Hepatocyte (in vitro differentiated cells): ENCODE results near the gene MTG2. TPM values are rescaled to one million over a fixed set of nuclear protein-coding genes. Genes with fewer than 3 reads are reported as not detected.

Experiments used
- DNase-seq: peaks from one replicate; pipeline ENCODE4 v3.0.0-alpha.2; 2016; ENCODE audit warnings: low spot score
- H2AFZ ChIP-seq: fragments of 200-600 bp; sonication (generic); 2 replicates; pipeline ENCODE4 v1.6.0; 2016; ENCODE audit warnings: antibody characterized with exemption, mild to moderate bottlenecking
- H3K27ac ChIP-seq: fragments of 200-600 bp; sonication (generic); 2 replicates; pipeline ENCODE4 v1.5.1; 2016; ENCODE audit warnings: mild to moderate bottlenecking
- H3K27me3 ChIP-seq: fragments of 200-600 bp; sonication (generic); 2 replicates; pipeline ENCODE4 v1.6.1; 2016
- H3K36me3 ChIP-seq: fragments of 200-600 bp; sonication (generic); replicated peaks from 2 replicates; pipeline ENCODE4 v1.5.1; 2016; ENCODE audit warnings: low read depth; ENCODE audit not compliant: insufficient read depth
- H3K4me1 ChIP-seq: fragments of 200-600 bp; sonication (generic); 2 replicates; pipeline ENCODE4 v1.5.1; 2016; ENCODE audit warnings: mild to moderate bottlenecking, moderate library complexity; ENCODE audit not compliant: insufficient read depth
- H3K4me2 ChIP-seq: fragments of 200-600 bp; sonication (generic); 2 replicates; pipeline ENCODE4 v1.6.0; 2016
- H3K4me3 ChIP-seq: fragments of 200-600 bp; sonication (generic); 2 replicates; pipeline ENCODE4 v1.5.1; 2016; ENCODE audit warnings: mild to moderate bottlenecking
- H3K79me2 ChIP-seq: fragments of 200-600 bp; sonication (generic); 2 replicates; pipeline ENCODE4 v1.6.0; 2017; ENCODE audit warnings: mild to moderate bottlenecking
- H3K9me2 ChIP-seq: fragments of 200-600 bp; sonication (generic); replicated peaks from 2 replicates; pipeline ENCODE4 v1.6.0; 2017; ENCODE audit warnings: mild to moderate bottlenecking; ENCODE audit not compliant: insufficient read depth
- H3K9me3 ChIP-seq: fragments of 200-600 bp; sonication (generic); 2 replicates; pipeline ENCODE4 v1.5.1; 2016; ENCODE audit warnings: low read depth, mild to moderate bottlenecking
- H4K20me1 ChIP-seq: fragments of 200-600 bp; sonication (generic); 2 replicates; pipeline ENCODE4 v1.6.0; 2016; ENCODE audit warnings: mild to moderate bottlenecking; ENCODE audit not compliant: insufficient read depth, poor library complexity, severe bottlenecking
- CTCF ChIP-seq: fragments of 200-600 bp; sonication (generic); IDR thresholded peaks from 2 replicates; pipeline ENCODE4 v1.5.1; 2016; ENCODE audit warnings: antibody characterized with exemption, mild to moderate bottlenecking; ENCODE audit not compliant: poor library complexity
- EZH2 ChIP-seq: fragments of 200-600 bp; sonication (generic); IDR thresholded peaks from 2 replicates; pipeline ENCODE4 v1.6.1; 2016; ENCODE audit warnings: antibody characterized with exemption, mild to moderate bottlenecking, borderline replicate concordance
- EZH2phosphoT487 ChIP-seq: fragments of 200-600 bp; sonication (generic); IDR thresholded peaks from one replicate; pipeline ENCODE4 v1.6.1; 2018; ENCODE audit warnings: antibody characterized with exemption, mild to moderate bottlenecking, low read depth, moderate library complexity; ENCODE audit not compliant: unreplicated experiment, severe bottlenecking
- WGBS: methylation state at CpG from one replicate; pipeline ENCODE4 v1.1.6; 2016; ENCODE audit warnings: low lambda C conversion rate; ENCODE audit errors: missing lambda C conversion rate; 5-methylcytosine and 5-hydroxymethylcytosine counted together
- polyA plus RNA-seq: library from polyadenylated mRNA; unstranded; fragments of >200 nt; fragmentation: Nextera tagmentation; extraction: Ambion mirVana; gene quantifications from 2 replicates; pipeline ENCODE4 v1.2.1, GENCODE V29; 2016
- total RNA-seq: library from RNA; depleted of rRNA; stranded (reverse); fragments of >200 nt; gene quantifications from 2 replicates; pipeline ENCODE4 v1.2.3, GENCODE V29; 2014

MTG2 gene
- total and polyA plus RNA-seq, 2 experiments from 2014 or later, result 18.4 to 26.7 TPM

- Histone ChIP-seq H3K27ac (no peak overlapping the region), H3K4me1 (no peaks in the 10 kb centered on the region), H3K36me3 (no peaks in the 10 kb centered on the region), H3K9me2 (no peaks in the 10 kb centered on the region), H3K27me3 (no peaks in the 10 kb centered on the region), H3K4me2 (no peak overlapping the region), H3K9me3 (no peaks in the 10 kb centered on the region), H3K4me3 (no peak overlapping the region), H3K79me2 (peaks cover under 1% of the 10 kb centered on the region), H4K20me1 (no peaks in the 10 kb centered on the region), H2AFZ (no peak overlapping the region)
- WGBS, result 95% methylated on average over 10 of the region's 10 CpGs
- DNase-seq, result no peak
- no peak for TF ChIP-seq CTCF
- no peak for TF ChIP-seq EZH2phosphoT487
- TF ChIP-seq EZH2, result no peak
These were observed 13.5 kb downstream of the MTG2 start for GRCh38 chr20:62196286-62196685.

GRCh38 chr20:62197311-62197710 is 14.5 kb downstream of the MTG2 start:
- no peaks in the 10 kb centered on the region for H4K20me1 ChIP-seq
- H3K79me2 ChIP-seq, result no peaks in the 10 kb centered on the region
- H3K27ac ChIP-seq, result no peak overlapping the region
- no peak overlapping the region for H3K4me3 ChIP-seq
- no peaks in the 10 kb centered on the region for H3K36me3 ChIP-seq
- WGBS, result 87% methylated on average over 9 of the region's 9 CpGs
- no peak overlapping the region for H3K4me2 ChIP-seq
- no peak for TF ChIP-seq EZH2
- TF ChIP-seq CTCF, result no peak
- no peak for TF ChIP-seq EZH2phosphoT487
- H3K4me1 ChIP-seq, result no peaks in the 10 kb centered on the region
- no peak overlapping the region for H2AFZ ChIP-seq
- no peaks in the 10 kb centered on the region for H3K27me3 ChIP-seq
- H3K9me2 ChIP-seq, result no peaks in the 10 kb centered on the region
- no peaks in the 10 kb centered on the region for H3K9me3 ChIP-seq
- no peak for DNase-seq

GRCh38 chr20:62197801-62198200 is 15.0 kb downstream of the MTG2 start:
- Histone ChIP-seq H3K4me3 (no peak overlapping the region), H2AFZ (no peak overlapping the region), H3K36me3 (no peaks in the 10 kb centered on the region), H3K27me3 (no peaks in the 10 kb centered on the region), H3K4me2 (no peak overlapping the region), H3K9me3 (no peaks in the 10 kb centered on the region), H3K79me2 (no peaks in the 10 kb centered on the region), H3K9me2 (no peaks in the 10 kb centered on the region), H3K4me1 (no peaks in the 10 kb centered on the region), H3K27ac (no peak overlapping the region), H4K20me1 (no peaks in the 10 kb centered on the region)
- 97% methylated on average over 18 of the region's 18 CpGs for WGBS
- no peak for DNase-seq
- TF ChIP-seq EZH2 (no peak), CTCF (no peak), EZH2phosphoT487 (no peak)

- Histone ChIP-seq H4K20me1 (no peaks in the 10 kb centered on the region), H3K79me2 (no peaks in the 10 kb centered on the region), H3K9me2 (no peaks in the 10 kb centered on the region), H3K4me1 (no peaks in the 10 kb centered on the region), H3K27ac (no peak overlapping the region), H3K36me3 (no peaks in the 10 kb centered on the region), H3K9me3 (no peaks in the 10 kb centered on the region), H3K4me2 (no peak overlapping the region), H3K27me3 (no peaks in the 10 kb centered on the region), H3K4me3 (no peak overlapping the region), H2AFZ (no peak overlapping the region)
- TF ChIP-seq EZH2 (no peak), EZH2phosphoT487 (no peak), CTCF (no peak)
- 99% methylated on average over 17 of the region's 17 CpGs for WGBS
- DNase-seq, result no peak
These were observed 15.7 kb downstream of the MTG2 start for GRCh38 chr20:62198496-62198895.
